ENCODE results near the gene STK32B. TPM values are rescaled to one million over a fixed set of nuclear protein-coding genes. Genes with fewer than 3 reads are reported as not detected.

STK32B gene
- total RNA-seq, 1 experiment from 2014 or later: 17.4 TPM

GRCh38 chr4:5524446-5525299 lies 473.4 kb downstream of the STK32B start:
- peak; percentile 79 for DNase-seq (ENCODE audit: low read depth)

- no peak for DNase-seq (ENCODE audit: low read depth)
Measured at GRCh38 chr4:5526080-5526846, 475.0 kb downstream of the STK32B start.

- no peak for DNase-seq (ENCODE audit: low read depth)
Measured at GRCh38 chr4:5527211-5527610, 475.9 kb downstream of the STK32B start.

GRCh38 chr4:5528031-5528436 lies 476.8 kb downstream of the STK32B start:
- DNase-seq (ENCODE audit: low read depth): no peak

- no peak for DNase-seq (ENCODE audit: low read depth)
Measured at GRCh38 chr4:5532100-5532499, 480.8 kb downstream of the STK32B start.

- DNase-seq (ENCODE audit: low read depth): no peak
Measured at GRCh38 chr4:5539584-5539983, 488.3 kb downstream of the STK32B start.

DNA sequence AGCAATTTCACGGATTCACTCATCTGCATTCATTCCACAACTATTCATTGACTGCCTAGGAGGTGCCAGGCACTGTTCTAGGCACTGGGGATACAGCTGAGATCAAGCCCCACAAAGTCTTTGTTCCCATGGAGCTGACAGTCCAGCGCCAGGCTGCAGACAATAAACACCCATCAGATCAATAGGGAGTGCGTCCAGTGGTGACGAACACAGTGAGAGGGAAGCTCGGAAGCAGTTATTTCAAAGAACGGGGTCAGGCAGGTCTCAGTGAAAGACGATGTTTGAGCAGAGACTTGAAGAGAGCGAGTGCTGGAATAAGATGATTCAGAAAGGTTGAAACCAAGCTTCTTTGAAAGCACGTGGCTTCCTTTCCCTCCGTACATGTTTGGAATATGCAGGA lies 489.9 kb downstream of the STK32B start:
- DNase-seq (ENCODE audit: low read depth): no peak

DNA sequence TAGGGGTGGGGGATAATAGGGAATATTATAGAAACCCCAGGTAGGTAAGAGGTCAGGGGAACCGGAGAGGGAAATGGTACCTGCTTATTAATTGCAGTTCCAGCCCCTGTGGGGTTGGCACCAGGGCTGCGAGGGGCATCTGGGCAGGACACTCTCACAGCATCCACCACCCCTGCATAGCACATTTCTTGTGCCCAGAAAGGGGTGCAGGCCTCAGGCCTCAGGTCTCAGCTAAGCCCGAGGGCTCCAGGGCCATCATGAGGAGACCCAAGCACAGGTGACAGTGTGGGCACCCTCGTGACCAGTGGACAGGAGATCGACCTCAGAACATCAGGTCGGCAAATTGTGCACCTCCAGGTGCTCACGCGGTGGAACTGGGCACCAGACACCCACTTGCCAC lies 492.4 kb downstream of the STK32B start:
- DNase-seq (ENCODE audit: low read depth): no peak

- no peak for DNase-seq (ENCODE audit: low read depth)
Measured at GRCh38 chr4:5544762-5545161, 493.5 kb downstream of the STK32B start.

DNA sequence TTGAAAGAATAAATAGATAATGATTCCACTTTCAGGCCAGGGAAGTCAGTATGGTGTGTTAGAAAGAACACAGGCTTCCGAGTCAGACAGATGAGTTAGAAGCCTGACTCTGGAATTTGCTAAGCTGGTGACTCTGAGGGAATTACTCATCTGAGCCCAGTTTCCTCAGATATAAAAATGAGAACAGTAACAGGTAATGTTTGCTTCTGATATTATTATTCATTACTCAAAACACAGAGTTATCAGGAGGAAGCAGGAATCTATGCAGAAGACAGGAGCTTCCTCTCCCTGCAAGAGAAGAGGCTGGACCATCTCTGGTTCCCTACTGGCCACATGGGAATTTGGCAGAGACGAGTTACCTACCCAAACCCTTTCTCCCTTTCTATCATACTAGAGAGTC lies 494.0 kb downstream of the STK32B start:
- DNase-seq (ENCODE audit: low read depth): no peak

DNA sequence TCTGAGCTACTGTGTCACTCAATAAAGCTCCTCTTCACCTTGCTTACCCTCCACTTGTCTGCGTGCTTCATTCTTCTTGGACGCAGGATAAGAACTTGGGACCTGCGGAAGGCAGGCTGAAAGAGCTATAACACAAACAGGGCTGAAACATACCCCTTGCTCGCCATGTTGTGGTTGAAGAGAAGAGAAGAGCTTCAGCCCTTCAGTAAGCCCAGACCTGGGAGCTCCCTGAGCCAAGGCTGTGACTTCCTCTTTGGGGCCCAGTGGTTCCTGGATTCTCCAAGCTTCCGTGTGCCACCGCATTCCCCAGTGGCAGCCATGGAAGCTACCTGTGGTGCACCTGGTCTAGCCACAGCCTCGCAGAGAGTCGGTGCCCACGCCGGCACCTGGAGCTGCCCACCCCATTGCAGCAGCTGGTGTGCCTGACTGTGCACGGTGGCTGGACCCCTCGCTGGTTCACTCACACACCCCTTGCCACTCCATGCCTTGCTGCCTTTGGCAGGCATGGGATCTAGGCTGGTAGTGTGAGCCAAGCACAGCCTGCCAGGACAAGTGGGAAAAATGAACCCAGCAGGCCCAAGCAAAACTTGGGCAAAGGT lies 496.5 kb downstream of the STK32B start:
- no peak for DNase-seq (ENCODE audit: low read depth)

Other genes with a start within 250 kb of the STK32B start
- 18.7 and 28.5 TPM in 2 replicates for gene MSX1, start 191.8 kb upstream of the STK32B start, total RNA-seq (2014; rRNA removed; shearing (Covaris generic))
- 15.8 and 22.1 TPM in 2 replicates for gene CYTL1, start 32.0 kb upstream of the STK32B start, total RNA-seq (2014; rRNA removed; shearing (Covaris generic))

Data from Daoy (cell line).